Esophagus squamous epithelium (tissue), 4 donors: ENCODE measurements around the gene UGT3A1.

ENCODE experiments used
- CTCF ChIP-seq, 6 experiments: fragments of 450-650 bp in 4 of 6; fragments of 200-600 bp in 2 of 6; sonication (generic) in 2 of 6; IDR thresholded peaks; one replicate each; pipeline ENCODE4 v1.5.1; 2016 to 2019; ENCODE audit warnings: antibody characterized with exemption in 6 of 6, mild to moderate bottlenecking in 4 of 6, moderate library complexity in 4 of 6
- POLR2A ChIP-seq, 4 donors: fragments of 450-650 bp; IDR thresholded peaks; one replicate each; pipeline ENCODE4 v1.6.1; 2017; ENCODE audit warnings: antibody characterized with exemption in 4 of 4, mild to moderate bottlenecking in 4 of 4, moderate library complexity in 3 of 4

GRCh38 chr5:36007366-36007765 lies 16.2 kb upstream of the UGT3A1 start:
- TF ChIP-seq CTCF (IDR thresholded peaks at IDR 0.05) (no peak), POLR2A (IDR thresholded peaks at IDR 0.05) (no peak)
